IPS-18c (cell line): ENCODE results near the gene JAML.

Experiments
- H3K4me3 ChIP-seq: 2 replicates; pipeline ENCODE4 v1.7.0; 2013; ENCODE audit warnings: low read depth, mild to moderate bottlenecking, low read length, moderate library complexity; ENCODE audit not compliant: insufficient read depth
- H3K9me3 ChIP-seq: one replicate; pipeline ENCODE4 v1.6.1; 2013; ENCODE audit warnings: mild to moderate bottlenecking, low read length, moderate library complexity; ENCODE audit not compliant: control insufficient read depth, insufficient read depth

JAML gene

DNA sequence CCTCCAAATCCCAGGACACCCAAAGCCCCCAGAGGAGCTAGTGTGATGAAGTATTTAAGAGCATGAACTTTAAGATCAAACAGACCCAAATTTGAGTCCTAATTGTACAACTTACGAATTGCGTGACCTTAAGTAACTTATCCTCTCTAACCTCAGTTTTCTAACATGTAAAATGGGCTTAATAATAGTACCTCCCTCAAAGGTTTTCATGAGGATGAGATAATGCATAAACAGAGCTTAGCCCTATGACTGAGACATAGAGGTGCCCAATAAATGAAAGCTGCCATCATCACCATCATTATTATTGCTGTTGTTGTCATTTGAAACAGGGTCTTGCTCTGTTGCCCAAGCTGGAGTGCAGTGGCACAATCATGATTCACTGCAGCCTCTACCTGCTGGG is 57.6 kb downstream of the JAML start:
- H3K9me3 ChIP-seq, result no peaks in the 10 kb centered on the region
- no peak overlapping the region for H3K4me3 ChIP-seq

- Histone ChIP-seq H3K4me3 (no peak overlapping the region), H3K9me3 (no peaks in the 10 kb centered on the region)
These were observed 58.2 kb downstream of the JAML start for GRCh38 chr11:118166641-118167040.

- H3K9me3 ChIP-seq, result no peaks in the 10 kb centered on the region
- no peak overlapping the region for H3K4me3 ChIP-seq
These were observed 59.9 kb downstream of the JAML start for GRCh38 chr11:118164885-118165284.

DNA sequence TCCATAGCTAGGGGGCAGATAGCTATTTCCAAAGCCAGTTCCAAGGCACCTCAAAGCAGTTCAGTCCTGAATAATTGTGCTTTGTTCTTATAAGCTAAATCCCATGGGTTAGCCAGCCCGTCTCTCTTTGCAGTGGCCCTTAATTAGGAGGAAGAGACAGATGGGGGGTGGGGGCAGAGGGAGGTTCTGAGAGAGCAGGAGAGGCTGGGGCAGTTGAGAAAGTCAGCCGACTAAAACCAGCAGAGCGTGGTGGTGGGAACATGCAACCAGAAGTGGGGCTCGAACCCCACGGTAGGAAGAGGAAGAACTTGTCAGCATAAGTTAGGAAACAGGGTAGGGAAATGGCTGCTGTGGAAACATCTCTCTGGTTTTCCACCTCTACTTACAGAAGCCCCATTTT is 61.3 kb downstream of the JAML start:
- H3K4me3 ChIP-seq, result no peak overlapping the region
- no peaks in the 10 kb centered on the region for H3K9me3 ChIP-seq

GRCh38 chr11:118162846-118163245 is 62.0 kb downstream of the JAML start:
- Histone ChIP-seq H3K9me3 (no peaks in the 10 kb centered on the region), H3K4me3 (no peak overlapping the region)

DNA sequence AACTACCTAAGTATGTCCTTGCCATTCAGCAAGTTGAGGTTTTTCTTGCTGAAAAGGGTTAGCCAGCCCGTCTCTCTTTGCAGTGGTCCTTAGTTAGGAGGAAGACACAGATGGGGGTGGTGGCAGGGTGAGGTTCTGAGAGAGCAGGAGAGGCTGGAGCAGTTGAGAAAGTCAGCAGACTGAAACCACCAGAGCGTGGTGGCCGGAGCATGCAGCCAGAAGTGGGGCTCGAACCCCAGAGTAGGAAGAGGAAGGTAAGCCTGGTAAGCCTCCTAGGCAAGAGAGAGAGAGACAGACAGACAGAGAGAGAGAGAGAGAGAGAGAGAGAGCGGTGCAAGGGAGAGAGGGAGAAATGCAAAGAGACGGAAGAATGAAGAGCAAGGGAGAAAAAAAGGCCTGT is 63.0 kb downstream of the JAML start:
- no peaks in the 10 kb centered on the region for H3K9me3 ChIP-seq
- no peak overlapping the region for H3K4me3 ChIP-seq

DNA sequence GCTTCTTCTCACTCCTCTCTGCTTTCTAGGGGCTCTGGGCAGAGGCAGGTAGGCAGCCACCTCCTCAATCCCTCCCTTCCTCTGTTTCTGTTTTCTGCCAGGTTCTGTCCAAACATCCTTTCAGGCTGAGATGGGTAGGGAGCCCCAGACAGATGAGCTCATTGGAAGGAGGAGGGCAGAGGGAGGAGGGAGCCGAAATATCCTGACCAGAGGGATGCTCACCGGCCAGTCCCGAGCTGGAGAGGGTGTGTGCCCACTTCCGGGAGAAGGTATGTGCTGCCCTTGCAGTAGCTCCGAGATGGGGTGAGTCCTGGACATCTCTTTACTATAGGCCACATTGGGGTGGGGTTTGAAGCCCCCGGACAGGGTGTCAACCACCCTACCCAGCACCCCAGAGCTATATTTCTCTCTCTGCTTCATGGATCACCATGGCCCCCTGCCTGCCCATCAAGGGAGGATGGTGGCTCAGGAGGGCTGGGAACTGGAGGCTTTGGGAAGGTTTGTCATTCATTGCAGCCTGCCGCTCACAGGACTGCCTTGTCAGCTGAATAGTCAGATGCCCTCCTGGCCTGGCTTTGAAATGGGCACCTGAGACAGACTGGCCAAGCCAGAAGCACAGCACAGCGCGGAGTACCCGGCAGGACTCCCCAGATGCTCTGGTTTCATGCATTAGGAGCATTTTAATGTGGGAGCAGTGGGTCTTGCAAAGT is 67.5 kb downstream of the JAML start:
- Histone ChIP-seq H3K4me3 (peak overlapping the region; percentile 34; the same call in 1 of the 2 replicates), H3K9me3 (no peaks in the 10 kb centered on the region)

DNA sequence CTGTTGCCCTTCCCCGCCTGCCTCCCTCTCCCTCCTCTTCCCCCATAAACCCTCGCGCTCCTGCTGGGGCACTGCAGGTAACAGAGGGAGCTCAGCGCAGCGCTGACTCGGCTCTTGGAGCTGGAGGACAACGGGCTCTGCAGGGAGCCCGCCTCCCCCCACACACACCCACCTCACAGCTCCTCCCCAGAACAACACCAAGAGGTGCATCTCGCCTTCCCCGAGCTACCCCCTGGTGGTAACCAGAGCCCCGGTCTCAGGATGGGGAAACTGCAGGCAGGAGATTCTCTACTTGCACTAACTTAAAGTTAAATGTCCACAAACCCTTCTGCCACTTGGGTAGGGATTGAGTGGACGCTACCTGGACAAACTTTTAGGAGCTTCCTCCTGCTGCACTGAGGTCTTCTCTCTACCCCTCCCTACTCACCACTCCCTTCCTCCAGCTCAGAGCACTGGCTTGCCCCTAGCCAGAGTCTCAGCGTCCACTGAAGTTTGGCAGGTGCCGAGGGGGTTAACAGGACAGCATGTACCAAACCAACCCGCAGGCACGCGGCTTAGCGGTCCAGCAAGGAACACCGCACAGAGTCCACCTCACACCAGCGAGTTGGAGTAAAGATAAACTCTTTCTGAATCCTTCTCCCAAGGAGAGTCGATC is 68.2 kb downstream of the JAML start:
- Histone ChIP-seq H3K9me3 (no peaks in the 10 kb centered on the region), H3K4me3 (peak overlapping the region; percentile 34; the same call in 1 of the 2 replicates)

- no peaks in the 10 kb centered on the region for H3K9me3 ChIP-seq
- peak overlapping the region; percentile 34 for H3K4me3 ChIP-seq
These were observed 68.9 kb downstream of the JAML start for GRCh38 chr11:118155776-118156530.

DNA sequence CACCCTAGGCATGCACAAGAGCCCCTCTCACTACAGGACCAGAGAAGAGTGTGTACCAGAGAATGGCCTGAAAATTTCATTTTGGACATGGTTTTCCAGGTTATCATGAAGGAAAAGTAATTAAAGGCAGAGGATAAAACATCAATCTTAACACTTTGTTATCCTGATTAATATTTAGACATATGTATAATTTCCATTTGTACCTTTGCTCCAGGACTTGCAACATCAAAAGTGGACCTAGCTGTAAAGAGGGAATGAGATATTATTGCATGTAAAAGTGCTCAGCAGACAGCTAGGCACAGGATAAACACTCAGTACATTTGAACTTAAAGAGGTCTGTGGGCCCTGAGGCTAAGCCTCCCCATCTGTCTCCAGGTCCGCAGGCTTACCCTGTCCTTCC is 70.2 kb downstream of the JAML start:
- Histone ChIP-seq H3K4me3 (no peak overlapping the region), H3K9me3 (no peaks in the 10 kb centered on the region)

DNA sequence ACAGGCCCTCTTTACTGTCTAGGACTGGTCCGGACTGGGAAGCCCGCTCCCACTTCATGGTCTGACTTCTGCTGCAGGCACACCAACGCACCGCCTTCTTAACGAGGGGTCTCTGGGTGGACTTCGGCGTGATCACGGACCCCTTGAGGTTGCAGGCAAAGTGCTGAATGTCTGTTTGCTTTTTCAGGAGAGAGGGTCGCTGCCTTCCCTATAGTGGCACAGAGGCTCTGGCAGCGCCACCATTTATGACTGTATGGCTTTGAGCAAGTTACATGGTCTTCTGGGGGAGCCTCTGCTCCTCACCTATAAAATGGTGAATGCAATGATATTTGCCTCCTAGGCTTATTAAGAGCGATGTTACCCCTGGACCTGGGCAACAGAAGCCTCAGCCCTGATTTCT is 70.8 kb downstream of the JAML start:
- H3K9me3 ChIP-seq, result no peaks in the 10 kb centered on the region
- H3K4me3 ChIP-seq, result no peak overlapping the region

DNA sequence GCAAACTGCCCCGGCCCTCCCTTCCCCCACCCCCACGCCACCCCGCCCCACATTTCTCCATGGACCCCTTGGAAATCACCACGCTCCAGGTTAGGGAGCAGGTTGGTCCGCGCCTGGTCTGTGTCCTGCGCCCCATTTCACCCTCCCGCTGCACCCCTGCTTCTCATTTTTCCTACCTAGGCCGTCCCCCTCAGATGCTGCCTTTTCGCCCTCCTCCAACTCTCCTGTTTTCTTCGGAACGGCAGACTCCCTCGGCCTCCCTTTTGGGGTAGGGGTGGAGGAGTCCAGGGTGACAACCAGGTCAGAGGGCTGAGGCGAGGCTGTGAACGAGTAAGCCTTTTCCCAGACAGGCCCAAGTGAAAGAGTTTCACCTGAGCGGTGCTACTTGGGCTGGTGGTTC is 71.3 kb downstream of the JAML start:
- peak overlapping the region; percentile 71 for H3K4me3 ChIP-seq
- no peaks in the 10 kb centered on the region for H3K9me3 ChIP-seq

GRCh38 chr11:118152552-118153471 is 72.0 kb downstream of the JAML start, which contains the start of gene SCN4B:
Gene SCN4B, minus strand, starts transcription at chr11:118152823. Its CDS starts 150 bp downstream, at chr11:118152673.
- peak within 1 kb of the TSS; percentile 71 for H3K4me3 ChIP-seq
- H3K9me3 ChIP-seq, result no peaks in the 10 kb centered on the region

GRCh38 chr11:118152020-118152551 is 72.7 kb downstream of the JAML start:
- Histone ChIP-seq H3K9me3 (no peaks in the 10 kb centered on the region), H3K4me3 (peak overlapping the region; percentile 71)

DNA sequence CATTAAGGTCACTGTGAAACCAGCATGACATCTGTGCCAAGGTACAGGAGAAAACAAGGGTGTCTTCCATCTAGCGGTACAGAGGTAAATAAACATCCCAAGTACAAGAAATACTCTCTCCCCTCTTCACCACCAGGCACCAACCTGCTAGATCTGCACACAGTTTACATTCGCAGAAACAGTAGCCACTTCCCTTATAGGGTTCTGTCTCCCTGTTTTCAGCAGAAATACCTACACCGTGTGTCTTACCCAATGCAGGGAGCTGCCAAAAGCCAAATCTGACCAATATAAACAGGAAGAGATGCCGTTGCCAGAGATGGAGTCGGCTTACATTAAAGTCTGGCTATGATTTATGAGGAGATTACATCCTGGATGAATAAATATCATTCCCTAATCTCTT is 73.4 kb downstream of the JAML start:
- Histone ChIP-seq H3K4me3 (no peak overlapping the region), H3K9me3 (no peaks in the 10 kb centered on the region)

DNA sequence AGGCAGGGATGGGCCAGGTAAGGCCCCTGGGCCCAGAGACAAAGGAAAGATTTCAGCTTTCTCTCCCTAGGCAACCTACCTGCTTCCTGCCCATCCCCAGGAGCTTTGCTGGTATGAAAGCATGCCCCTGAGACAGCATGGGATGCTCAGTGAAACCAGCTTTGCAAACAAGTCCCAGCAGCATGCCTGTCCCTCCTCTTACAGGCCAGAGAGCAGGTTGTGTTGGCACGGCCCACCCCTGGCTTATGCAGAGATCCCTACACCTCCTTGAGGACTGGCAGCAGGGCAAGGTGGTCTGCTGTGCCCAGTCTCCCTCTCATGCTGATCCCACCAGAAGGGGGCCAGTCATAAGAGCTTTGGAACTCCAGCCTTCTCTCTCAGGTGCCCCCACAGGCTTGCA is 75.3 kb downstream of the JAML start:
- Histone ChIP-seq H3K4me3 (no peak overlapping the region), H3K9me3 (no peaks in the 10 kb centered on the region)

DNA sequence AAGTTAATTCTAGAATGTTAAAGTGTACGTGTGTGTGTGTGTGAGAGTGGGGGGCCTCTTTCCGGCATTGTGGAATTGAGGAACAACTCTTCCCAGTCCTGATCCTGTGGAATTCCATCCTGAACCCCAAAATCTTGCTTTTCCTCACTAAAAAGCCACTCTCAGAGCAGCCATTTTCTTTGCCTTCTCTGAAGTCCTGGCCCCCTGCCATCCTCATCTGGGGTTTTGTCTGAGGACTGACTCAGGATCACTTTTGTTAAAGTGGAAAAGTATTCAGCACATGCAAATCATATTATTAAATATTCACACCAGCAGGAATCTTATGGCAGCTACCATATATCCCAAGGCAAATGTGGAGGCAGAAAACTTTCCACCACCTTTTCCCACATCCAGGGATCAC is 76.0 kb downstream of the JAML start:
- H3K4me3 ChIP-seq, result no peak overlapping the region
- no peaks in the 10 kb centered on the region for H3K9me3 ChIP-seq
